HEK293 (cell line): ENCODE data around the gene IRAK4.
A peak's percentile ranks its signal among the peaks of the same experiment; 100 is the strongest.

ENCODE experiments used
- GFI1B ChIP-seq: fragments of 450-650 bp; formaldehyde crosslinking; IDR thresholded peaks from 2 replicates; pipeline ENCODE4 v1.5.1; 2016; ENCODE audit warnings: missing biosample characterization, missing genetic modification characterization
- RBAK ChIP-seq: fragments of 450-650 bp; formaldehyde crosslinking; IDR thresholded peaks from 2 replicates; pipeline ENCODE4 v1.5.1; 2016; ENCODE audit warnings: missing biosample characterization, missing genetic modification characterization
- ZNF184 ChIP-seq: fragments of 450-650 bp; IDR thresholded peaks from 2 replicates; pipeline ENCODE4 v1.5.1; 2018; ENCODE audit warnings: missing biosample characterization, mild to moderate bottlenecking, missing genetic modification characterization
- TF ChIP-seq, protein P1 (sequence below): sonication (generic); formaldehyde crosslinking; IDR thresholded peaks from 2 replicates; pipeline ENCODE4 v1.8.1; 2022; ENCODE audit warnings: mild to moderate bottlenecking, moderate library complexity, missing genetic modification reagents
- TF ChIP-seq, protein P2 (sequence below): fragments of 450-650 bp; formaldehyde crosslinking; IDR thresholded peaks from 2 replicates; pipeline ENCODE4 v1.5.1; 2016; ENCODE audit warnings: missing biosample characterization, missing genetic modification characterization
- TF ChIP-seq, protein P3 (sequence below): fragments of 450-650 bp; formaldehyde crosslinking; IDR thresholded peaks from 2 replicates; pipeline ENCODE4 v1.5.1; 2016; ENCODE audit warnings: missing biosample characterization, missing genetic modification characterization
- TF ChIP-seq, protein P4 (sequence below): fragments of 450-650 bp; formaldehyde crosslinking; IDR thresholded peaks from 2 replicates; pipeline ENCODE4 v1.5.1; 2016; ENCODE audit warnings: missing biosample characterization, missing genetic modification characterization
- TF ChIP-seq, protein P5 (sequence below): fragments of 450-650 bp; formaldehyde crosslinking; IDR thresholded peaks from 2 replicates; pipeline ENCODE4 v1.5.1; 2016; ENCODE audit warnings: missing biosample characterization, missing genetic modification characterization

DNA sequence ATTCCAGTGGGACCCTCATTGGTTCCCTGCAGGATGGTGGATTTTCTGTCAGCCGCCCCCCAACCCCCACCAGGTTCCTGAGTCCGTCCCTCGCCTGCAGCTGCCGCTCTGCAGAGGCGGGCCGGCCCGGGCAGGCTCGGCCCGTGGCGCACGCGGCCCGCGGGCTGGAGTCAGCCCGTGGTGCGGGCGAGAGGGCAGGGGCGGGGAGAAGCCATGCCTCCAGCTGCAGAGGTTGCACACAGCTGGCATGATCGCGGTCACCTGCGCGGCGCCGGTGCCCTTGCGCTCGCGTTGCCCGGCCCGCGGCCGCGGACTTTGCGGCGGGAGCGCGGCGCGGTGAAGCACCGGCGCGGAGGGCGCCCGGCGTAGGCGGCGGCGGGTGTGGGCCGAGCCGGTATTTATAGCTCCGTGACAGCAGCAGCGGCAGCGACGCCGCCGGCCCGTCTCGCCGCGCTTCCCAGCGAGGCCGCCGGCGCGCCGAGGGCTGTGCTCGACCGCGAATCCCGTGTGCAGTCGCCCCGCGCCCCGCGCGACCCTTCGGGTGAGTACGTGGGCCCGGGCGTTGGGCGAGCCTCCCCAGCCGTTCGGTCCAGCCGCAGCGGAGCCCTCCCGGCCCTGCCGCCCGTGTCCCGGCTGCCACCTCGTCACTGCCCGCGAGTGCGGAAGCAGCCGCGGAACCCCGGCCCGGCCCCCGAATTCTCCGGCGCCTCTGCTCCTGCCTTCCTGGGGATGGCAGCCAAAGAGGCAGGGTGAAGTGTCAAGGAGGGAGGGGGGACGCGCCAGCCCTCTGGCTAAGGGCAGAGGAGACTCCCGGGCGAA lies 77.1 kb downstream of the IRAK4 start, which contains the start of gene TMEM117:
- TF ChIP-seq, protein P1, sequence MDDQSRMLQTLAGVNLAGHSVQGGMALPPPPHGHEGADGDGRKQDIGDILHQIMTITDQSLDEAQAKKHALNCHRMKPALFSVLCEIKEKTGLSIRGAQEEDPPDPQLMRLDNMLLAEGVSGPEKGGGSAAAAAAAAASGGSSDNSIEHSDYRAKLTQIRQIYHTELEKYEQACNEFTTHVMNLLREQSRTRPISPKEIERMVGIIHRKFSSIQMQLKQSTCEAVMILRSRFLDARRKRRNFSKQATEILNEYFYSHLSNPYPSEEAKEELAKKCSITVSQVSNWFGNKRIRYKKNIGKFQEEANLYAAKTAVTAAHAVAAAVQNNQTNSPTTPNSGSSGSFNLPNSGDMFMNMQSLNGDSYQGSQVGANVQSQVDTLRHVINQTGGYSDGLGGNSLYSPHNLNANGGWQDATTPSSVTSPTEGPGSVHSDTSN (CRISPR knock-in tag) = 0 out of 2 replicates have a peak, but pooled peaks have one; percentile 64
- TF ChIP-seq ZNF184 (tag by site-specific recombination) (no peak), RBAK (tag by site-specific recombination) (no peak), GFI1B (tag by site-specific recombination) (no peak)
- TF ChIP-seq, protein P2, sequence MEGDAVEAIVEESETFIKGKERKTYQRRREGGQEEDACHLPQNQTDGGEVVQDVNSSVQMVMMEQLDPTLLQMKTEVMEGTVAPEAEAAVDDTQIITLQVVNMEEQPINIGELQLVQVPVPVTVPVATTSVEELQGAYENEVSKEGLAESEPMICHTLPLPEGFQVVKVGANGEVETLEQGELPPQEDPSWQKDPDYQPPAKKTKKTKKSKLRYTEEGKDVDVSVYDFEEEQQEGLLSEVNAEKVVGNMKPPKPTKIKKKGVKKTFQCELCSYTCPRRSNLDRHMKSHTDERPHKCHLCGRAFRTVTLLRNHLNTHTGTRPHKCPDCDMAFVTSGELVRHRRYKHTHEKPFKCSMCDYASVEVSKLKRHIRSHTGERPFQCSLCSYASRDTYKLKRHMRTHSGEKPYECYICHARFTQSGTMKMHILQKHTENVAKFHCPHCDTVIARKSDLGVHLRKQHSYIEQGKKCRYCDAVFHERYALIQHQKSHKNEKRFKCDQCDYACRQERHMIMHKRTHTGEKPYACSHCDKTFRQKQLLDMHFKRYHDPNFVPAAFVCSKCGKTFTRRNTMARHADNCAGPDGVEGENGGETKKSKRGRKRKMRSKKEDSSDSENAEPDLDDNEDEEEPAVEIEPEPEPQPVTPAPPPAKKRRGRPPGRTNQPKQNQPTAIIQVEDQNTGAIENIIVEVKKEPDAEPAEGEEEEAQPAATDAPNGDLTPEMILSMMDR (tag by site-specific recombination) = no peak
- TF ChIP-seq, protein P3, sequence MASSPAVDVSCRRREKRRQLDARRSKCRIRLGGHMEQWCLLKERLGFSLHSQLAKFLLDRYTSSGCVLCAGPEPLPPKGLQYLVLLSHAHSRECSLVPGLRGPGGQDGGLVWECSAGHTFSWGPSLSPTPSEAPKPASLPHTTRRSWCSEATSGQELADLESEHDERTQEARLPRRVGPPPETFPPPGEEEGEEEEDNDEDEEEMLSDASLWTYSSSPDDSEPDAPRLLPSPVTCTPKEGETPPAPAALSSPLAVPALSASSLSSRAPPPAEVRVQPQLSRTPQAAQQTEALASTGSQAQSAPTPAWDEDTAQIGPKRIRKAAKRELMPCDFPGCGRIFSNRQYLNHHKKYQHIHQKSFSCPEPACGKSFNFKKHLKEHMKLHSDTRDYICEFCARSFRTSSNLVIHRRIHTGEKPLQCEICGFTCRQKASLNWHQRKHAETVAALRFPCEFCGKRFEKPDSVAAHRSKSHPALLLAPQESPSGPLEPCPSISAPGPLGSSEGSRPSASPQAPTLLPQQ (tag by site-specific recombination) = peak; percentile 29; the same call in 1 of the 2 replicates
- TF ChIP-seq, protein P4, sequence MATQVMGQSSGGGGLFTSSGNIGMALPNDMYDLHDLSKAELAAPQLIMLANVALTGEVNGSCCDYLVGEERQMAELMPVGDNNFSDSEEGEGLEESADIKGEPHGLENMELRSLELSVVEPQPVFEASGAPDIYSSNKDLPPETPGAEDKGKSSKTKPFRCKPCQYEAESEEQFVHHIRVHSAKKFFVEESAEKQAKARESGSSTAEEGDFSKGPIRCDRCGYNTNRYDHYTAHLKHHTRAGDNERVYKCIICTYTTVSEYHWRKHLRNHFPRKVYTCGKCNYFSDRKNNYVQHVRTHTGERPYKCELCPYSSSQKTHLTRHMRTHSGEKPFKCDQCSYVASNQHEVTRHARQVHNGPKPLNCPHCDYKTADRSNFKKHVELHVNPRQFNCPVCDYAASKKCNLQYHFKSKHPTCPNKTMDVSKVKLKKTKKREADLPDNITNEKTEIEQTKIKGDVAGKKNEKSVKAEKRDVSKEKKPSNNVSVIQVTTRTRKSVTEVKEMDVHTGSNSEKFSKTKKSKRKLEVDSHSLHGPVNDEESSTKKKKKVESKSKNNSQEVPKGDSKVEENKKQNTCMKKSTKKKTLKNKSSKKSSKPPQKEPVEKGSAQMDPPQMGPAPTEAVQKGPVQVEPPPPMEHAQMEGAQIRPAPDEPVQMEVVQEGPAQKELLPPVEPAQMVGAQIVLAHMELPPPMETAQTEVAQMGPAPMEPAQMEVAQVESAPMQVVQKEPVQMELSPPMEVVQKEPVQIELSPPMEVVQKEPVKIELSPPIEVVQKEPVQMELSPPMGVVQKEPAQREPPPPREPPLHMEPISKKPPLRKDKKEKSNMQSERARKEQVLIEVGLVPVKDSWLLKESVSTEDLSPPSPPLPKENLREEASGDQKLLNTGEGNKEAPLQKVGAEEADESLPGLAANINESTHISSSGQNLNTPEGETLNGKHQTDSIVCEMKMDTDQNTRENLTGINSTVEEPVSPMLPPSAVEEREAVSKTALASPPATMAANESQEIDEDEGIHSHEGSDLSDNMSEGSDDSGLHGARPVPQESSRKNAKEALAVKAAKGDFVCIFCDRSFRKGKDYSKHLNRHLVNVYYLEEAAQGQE (tag by site-specific recombination) = no peak
- TF ChIP-seq, protein P5, sequence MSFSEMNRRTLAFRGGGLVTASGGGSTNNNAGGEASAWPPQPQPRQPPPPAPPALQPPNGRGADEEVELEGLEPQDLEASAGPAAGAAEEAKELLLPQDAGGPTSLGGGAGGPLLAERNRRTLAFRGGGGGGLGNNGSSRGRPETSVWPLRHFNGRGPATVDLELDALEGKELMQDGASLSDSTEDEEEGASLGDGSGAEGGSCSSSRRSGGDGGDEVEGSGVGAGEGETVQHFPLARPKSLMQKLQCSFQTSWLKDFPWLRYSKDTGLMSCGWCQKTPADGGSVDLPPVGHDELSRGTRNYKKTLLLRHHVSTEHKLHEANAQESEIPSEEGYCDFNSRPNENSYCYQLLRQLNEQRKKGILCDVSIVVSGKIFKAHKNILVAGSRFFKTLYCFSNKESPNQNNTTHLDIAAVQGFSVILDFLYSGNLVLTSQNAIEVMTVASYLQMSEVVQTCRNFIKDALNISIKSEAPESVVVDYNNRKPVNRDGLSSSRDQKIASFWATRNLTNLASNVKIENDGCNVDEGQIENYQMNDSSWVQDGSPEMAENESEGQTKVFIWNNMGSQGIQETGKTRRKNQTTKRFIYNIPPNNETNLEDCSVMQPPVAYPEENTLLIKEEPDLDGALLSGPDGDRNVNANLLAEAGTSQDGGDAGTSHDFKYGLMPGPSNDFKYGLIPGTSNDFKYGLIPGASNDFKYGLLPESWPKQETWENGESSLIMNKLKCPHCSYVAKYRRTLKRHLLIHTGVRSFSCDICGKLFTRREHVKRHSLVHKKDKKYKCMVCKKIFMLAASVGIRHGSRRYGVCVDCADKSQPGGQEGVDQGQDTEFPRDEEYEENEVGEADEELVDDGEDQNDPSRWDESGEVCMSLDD (tag by site-specific recombination) = no peak
